Sigmoid colon (tissue), 4 donors: Measurements from ENCODE around the gene RXRA.

Experiments
- EP300 ChIP-seq, 4 donors: sonication (generic); formaldehyde crosslinking; IDR thresholded peaks; one replicate each; pipeline ENCODE4 v1.6.1; 2017; ENCODE audit warnings: antibody characterized with exemption in 4 of 4
- POLR2AphosphoS5 ChIP-seq, 4 donors: sonication (generic); formaldehyde crosslinking; IDR thresholded peaks; one replicate each; pipeline ENCODE4 v1.6.1; 2017; ENCODE audit warnings: antibody characterized with exemption in 4 of 4
- TF ChIP-seq, protein P1 (sequence below), 4 experiments: fragments of 450-650 bp in 3 of 4; fragments of 200-600 bp in 1 of 4; IDR thresholded peaks; one replicate each; pipeline ENCODE4 v1.5.1; 2016 to 2019; ENCODE audit warnings: antibody characterized with exemption in 4 of 4, mild to moderate bottlenecking in 3 of 4, moderate library complexity in 2 of 4

DNA sequence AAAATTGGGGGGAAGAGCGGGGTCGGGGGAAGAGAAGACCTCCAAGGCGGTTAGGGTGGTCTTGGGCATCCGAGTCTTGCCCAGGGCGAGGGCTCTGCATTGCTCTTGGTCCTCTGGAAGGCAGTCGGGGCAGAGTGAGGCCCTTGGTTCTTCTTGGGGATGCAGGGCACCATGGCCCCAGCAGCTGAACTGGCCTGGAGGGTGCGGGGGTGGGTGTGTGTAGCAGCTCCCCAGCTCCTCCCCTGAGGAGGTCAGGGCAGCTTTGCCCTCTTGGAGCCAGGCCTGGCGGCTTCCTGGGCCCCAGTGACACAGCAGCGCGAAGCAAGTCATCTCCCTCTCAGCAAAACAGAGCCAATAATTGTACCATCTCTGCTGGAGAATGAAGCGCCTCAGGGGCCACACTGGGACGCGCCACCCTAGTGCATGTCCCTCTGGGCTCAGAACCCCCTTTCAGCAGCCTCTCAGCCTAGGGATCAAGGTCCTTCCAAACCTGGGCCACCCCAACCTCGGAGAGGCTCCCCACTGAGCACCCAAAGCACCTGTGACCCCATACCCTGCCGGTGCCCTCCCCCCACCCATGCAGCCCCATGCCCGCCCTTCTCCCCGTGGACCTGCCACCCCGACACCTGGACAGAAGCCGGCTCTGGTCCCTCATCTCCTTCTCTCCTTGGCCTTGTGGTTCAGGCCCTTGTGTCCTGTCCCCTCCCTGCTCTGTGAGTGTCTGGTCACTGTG lies 10.4 kb upstream of the RXRA start:
- TF ChIP-seq, protein P1, sequence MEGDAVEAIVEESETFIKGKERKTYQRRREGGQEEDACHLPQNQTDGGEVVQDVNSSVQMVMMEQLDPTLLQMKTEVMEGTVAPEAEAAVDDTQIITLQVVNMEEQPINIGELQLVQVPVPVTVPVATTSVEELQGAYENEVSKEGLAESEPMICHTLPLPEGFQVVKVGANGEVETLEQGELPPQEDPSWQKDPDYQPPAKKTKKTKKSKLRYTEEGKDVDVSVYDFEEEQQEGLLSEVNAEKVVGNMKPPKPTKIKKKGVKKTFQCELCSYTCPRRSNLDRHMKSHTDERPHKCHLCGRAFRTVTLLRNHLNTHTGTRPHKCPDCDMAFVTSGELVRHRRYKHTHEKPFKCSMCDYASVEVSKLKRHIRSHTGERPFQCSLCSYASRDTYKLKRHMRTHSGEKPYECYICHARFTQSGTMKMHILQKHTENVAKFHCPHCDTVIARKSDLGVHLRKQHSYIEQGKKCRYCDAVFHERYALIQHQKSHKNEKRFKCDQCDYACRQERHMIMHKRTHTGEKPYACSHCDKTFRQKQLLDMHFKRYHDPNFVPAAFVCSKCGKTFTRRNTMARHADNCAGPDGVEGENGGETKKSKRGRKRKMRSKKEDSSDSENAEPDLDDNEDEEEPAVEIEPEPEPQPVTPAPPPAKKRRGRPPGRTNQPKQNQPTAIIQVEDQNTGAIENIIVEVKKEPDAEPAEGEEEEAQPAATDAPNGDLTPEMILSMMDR (IDR thresholded peaks at IDR 0.05): no peak
- TF ChIP-seq EP300 (IDR thresholded peaks at IDR 0.05): no peak
- no peak for TF ChIP-seq POLR2AphosphoS5 (IDR thresholded peaks at IDR 0.05)
